ENCODE measurements around the gene MTHFD1L.
"Not testable (repeated sequence)": the region's sequence is repeated elsewhere in the genome, so short reads cannot be mapped to it uniquely, and the experiment has no call there.

The MTHFD1L gene

DNA sequence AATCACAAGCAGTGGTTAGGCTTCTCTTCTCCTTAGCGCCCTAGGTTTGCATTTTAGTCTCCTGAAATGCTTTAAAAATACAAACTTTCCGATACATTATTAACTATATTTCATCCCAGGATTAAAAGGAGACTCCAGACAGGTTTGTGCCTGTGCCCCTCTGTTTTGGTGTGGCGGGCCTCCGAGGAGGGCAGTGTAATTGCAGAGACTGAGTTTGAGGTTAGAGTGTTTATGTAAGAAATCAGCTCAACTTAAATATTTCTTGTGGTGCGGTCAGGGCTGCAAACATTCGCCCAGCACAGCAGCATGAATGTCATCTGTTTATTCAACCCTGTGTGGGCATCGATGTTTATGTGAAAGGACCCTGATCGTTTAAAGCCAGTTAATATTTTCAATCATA, 243.9 kb downstream of the MTHFD1L start:
- TF ChIP-seq, protein P1, sequence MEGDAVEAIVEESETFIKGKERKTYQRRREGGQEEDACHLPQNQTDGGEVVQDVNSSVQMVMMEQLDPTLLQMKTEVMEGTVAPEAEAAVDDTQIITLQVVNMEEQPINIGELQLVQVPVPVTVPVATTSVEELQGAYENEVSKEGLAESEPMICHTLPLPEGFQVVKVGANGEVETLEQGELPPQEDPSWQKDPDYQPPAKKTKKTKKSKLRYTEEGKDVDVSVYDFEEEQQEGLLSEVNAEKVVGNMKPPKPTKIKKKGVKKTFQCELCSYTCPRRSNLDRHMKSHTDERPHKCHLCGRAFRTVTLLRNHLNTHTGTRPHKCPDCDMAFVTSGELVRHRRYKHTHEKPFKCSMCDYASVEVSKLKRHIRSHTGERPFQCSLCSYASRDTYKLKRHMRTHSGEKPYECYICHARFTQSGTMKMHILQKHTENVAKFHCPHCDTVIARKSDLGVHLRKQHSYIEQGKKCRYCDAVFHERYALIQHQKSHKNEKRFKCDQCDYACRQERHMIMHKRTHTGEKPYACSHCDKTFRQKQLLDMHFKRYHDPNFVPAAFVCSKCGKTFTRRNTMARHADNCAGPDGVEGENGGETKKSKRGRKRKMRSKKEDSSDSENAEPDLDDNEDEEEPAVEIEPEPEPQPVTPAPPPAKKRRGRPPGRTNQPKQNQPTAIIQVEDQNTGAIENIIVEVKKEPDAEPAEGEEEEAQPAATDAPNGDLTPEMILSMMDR (IDR thresholded peaks at IDR 0.05; ENCODE audit: low read depth, low read length), result no peak
- H3K4me3 ChIP-seq (replicated peaks in 1 of 2; ENCODE audit: low read depth in 2 of 2, low read length in 2 of 2), result no peak overlapping the region
- DNase-seq (ENCODE audit: low read depth in 2 of 2), result no peak

DNA sequence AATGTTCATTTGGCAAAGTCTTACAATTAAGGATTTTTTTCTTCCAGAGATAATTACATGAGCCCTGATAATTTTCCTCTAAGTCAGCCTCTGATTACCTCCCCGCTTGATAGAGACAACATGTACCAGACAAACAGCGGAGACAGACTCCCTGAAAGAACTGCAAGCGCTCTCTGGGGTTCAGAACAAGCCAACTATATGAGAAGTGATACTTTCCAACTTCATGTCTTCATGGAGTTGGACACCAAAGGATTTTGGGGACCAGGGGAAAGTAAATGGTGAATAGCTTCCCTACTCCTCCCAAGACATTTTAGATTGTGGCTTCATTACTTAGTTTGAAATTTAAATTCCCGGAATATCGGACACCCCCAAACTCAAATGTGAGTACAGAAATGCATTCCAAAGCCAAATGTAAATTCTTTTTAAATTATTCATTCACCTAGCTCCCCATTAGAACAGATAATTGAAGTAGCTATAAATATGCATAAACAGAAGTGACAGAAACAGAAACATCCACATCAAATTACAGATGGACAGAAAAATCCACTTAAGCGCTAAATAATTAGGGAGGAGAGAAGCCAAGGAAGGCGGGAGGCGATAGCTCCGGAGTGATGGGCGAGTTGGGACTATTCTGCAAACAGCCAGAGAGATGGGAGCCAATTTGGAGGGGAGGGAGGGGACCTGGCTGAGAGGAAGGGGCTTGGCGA, 244.5 kb downstream of the MTHFD1L start:
- no peak overlapping the region for H3K4me3 ChIP-seq (replicated peaks in 1 of 2; ENCODE audit: low read depth in 2 of 2, low read length in 2 of 2)
- DNase-seq (ENCODE audit: low read depth in 2 of 2), result no peak
- TF ChIP-seq, protein P1 (IDR thresholded peaks at IDR 0.05; ENCODE audit: low read depth, low read length), result no peak

DNA sequence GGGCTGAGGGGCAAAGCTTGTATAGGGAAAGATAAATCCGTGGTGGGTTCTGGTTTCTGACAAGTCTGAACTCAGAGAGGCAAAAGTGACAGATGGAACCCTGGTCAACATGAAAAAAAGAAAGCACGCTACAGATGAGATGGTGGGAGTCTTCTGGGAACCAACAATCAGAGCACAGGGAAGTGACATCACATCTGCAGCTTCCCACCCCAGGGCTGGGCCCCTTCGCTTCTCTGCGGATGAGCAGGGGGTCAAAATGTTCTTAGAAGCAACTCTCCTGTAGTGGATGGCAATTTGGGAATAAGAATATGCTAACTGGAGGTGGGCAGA, 245.0 kb downstream of the MTHFD1L start:
- TF ChIP-seq, protein P1 (IDR thresholded peaks at IDR 0.05; ENCODE audit: low read depth, low read length), result no peak
- DNase-seq (ENCODE audit: low read depth in 2 of 2), result no peak
- no peak overlapping the region for H3K4me3 ChIP-seq (replicated peaks in 1 of 2; ENCODE audit: low read depth in 2 of 2, low read length in 2 of 2)

DNA sequence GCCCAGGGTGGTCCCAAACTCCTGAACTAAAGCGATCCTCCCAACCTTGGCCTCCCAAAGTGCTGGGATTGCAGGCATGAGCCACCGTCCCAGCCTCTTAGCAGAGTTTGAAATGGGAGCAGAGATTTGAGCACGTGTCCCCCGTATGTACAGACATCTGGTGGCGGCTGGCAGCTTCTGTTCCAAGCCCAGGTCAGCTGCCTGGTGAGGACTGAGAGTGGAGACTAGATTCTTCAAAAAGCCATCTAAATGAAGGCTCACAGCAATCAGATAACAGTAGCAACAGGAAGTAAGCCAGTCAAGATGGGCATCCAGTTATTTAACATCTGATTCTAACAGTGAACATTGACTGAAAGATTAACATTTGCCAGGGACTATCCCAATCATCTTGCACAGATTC, 246.2 kb downstream of the MTHFD1L start:
- DNase-seq (ENCODE audit: low read depth in 2 of 2), result no peak
- no peak overlapping the region for H3K4me3 ChIP-seq (replicated peaks in 1 of 2; ENCODE audit: low read depth in 2 of 2, low read length in 2 of 2)
- TF ChIP-seq, protein P1 (IDR thresholded peaks at IDR 0.05; ENCODE audit: low read depth, low read length), result no peak

DNA sequence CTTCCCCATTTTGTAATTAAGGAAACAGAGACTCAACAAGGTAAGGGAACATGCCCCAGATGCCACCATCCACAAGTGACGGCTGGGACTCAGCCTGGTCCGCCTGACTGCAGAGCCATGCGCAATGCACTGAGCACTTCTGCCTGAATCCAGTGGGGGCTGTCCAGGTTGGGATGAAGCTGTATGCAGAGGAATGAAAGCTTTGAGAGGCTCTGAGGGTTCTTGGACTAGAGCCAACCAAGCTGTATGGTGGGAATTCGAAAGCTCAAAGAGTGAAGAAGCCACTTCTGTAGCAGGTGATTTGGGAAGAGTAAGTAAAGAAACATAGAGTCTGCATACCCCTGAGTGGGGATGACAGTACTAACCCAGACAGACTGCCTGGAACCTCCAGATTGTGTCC, 246.6 kb downstream of the MTHFD1L start:
- no peak overlapping the region for H3K4me3 ChIP-seq (replicated peaks in 1 of 2; ENCODE audit: low read depth in 2 of 2, low read length in 2 of 2)
- no peak for DNase-seq (ENCODE audit: low read depth in 2 of 2)
- TF ChIP-seq, protein P1 (IDR thresholded peaks at IDR 0.05; ENCODE audit: low read depth, low read length), result no peak

DNA sequence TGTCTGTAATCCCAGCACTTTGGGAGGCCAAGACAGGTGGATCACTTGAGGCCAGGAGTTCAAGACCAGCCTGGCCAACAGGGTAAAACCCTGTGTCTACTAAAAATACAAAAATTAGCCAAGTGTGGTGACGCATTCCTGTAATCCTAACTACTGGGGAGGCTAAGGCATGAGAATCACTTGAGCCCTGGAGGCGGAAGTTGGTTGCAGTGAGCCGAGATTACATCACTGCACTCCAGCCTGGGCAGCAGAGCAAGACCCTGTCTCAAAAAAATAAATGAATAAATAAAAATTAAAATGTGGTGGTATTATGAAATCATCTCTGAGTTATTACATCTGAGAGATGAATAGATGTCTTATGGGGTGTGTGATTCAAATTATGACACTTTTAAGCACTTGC, 247.4 kb downstream of the MTHFD1L start:
- not testable (repeated sequence) for DNase-seq (ENCODE audit: low read depth in 2 of 2); H3K4me3 ChIP-seq (replicated peaks in 1 of 2; ENCODE audit: low read depth in 2 of 2, low read length in 2 of 2)

DNA sequence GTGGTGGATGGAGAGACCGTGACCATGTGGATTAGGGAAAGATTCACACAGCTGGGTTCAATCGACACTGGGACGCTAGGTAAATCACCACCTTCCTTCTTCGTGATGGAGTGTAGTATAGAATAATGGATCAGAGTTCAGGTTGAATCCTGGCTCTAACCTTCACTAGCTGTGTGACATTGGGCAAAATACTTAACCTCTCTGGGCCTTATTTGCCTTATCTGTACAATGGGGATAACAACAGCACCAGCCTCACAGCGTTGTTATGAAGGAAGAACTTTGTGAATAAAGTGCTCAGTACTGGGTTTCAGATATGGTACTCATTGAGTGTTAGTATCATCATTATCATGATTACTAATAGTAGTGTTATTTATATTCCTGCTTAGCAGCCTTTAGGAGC, 248.1 kb downstream of the MTHFD1L start:
- TF ChIP-seq, protein P1 (IDR thresholded peaks at IDR 0.05; ENCODE audit: low read depth, low read length), result no peak
- H3K4me3 ChIP-seq (replicated peaks in 1 of 2; ENCODE audit: low read depth in 2 of 2, low read length in 2 of 2), result no peak overlapping the region
- no peak for DNase-seq (ENCODE audit: low read depth in 2 of 2)
